ENCODE measurements around the gene AHDC1.
"Not testable (repeated sequence)": the region's sequence is repeated elsewhere in the genome, so short reads cannot be mapped to it uniquely, and the experiment has no call there.

Gene AHDC1

DNA sequence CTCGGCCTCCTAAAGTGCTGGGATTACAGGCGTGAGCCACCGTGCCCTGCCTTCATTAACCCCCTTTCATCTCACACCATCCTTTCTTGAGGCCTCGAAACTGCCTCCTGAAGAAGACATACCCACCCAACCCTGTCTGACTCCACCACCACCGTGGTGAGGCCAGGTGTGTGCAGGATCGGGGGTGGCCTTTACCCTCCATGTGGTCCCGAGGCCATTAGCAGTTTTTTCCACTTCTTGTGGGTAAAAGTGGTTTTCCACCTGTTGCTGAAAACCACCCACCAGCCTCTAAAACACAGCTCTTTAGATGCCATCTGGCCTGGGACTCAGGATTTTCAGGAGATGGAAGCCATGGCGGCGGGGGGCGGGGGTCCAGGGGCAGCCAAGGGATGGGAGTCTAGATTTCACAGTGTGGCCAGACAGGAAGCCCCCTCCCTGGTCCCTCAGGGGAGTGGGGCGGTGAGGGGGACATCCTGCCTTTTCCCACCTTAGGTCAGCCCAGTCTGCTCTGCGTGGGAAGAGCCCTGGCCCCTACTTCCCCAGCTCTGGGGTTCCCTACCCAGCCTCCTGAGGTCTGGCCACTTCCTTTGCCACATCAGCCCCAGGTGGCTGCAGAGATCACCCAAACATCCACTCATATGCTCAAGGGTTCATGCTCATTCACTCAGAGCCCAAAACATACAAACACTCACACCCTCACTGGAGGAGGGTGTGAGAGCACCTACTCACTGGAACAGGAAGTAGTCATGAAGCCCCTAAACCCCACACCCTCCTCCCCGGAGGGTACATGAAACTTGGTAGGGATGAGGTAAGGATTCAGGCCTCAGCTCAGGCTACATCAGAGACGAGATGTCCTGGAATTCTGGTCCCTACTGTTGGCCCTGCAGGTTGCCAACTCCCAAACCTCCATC is 28.7 kb upstream of the AHDC1 start:
- peak; percentile 80 for DNase-seq

DNA sequence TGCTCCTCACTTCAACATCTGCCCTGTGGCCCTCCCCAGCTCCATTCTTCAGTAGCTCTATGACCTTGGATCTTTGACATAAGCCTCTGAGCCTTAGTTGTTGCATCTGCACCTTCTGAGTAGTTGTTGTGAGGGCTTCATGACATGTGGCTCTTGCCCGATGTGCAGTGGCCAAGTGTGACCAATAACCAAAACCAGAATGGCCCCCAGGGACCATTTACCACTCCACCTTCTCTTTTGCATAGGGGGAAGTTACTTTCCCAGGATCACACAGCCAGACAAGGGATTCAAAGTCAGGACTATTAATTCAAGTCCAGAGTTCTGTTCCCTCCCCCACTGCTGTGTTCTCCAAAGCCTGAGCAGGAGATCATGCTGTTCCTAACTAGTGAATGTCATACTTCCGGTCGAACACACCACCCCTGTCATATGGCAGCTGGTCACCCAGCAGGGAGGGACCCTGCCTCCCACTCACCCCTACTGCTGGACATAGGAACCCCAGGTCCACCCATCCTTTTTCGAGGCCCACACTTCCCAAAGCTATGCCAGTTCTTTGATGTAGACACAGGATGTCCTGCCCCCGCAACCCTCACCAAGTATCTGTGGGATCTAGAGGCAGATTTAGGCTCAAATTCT is 27.0 kb upstream of the AHDC1 start:
- no peak for DNase-seq

DNA sequence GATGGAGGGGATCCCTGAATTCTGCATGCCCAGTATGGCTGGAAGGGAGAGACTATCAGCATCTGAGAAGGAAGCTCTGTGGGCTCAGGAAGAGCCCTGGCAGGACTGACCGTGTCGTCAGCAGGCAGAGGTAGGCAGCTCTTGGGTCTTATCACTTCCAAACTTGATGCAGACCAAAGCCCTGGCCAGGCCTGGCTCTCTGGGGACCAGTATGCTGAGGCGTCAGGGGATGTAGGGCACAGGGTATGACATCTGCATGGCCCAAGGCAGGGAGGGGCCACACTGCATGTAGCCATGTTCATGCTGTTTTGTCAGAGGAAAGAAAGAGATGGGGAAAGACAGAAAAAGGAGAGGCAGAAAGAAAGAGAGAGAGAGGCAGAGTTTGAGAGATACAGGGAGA is 24.8 kb upstream of the AHDC1 start:
- no peak for DNase-seq

DNA sequence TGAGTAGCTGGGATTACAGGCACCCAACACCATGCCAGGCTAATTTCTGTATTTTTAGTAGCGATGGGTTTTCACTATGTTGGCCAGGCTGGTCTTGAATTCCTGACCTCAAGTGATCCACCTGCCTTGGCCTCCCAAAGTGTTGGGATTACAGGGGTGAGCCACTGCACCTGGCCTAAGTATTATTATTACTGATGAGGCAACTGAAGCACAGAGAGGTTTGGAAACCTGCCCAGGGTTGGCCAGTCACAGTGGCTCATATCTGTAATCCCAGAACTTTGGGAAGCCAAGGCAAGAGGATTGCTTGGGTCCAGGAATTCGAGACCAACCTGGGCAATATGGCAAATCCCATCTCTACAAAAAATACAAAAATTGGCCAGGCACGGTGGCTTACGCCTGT is 23.8 kb upstream of the AHDC1 start:
- DNase-seq = not testable (repeated sequence)

DNA sequence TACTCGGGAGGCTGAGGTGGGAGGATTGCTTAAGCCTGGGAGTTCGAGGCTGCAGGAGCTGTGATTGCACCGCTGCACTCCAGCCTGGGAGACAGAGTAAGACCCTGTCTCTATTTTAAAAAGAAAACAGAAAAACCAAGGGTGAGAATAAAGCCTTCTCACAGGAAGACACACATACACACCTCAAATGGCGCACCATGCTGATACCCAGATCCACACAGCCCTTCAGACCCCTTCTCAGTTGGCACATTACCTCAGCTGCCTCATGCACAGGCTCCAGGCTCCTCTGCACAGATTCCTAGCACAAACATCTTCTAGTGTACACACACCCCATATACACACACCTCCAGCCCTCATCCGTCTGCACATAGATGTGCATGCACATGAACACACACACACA is 23.1 kb upstream of the AHDC1 start:
- DNase-seq = no peak

DNA sequence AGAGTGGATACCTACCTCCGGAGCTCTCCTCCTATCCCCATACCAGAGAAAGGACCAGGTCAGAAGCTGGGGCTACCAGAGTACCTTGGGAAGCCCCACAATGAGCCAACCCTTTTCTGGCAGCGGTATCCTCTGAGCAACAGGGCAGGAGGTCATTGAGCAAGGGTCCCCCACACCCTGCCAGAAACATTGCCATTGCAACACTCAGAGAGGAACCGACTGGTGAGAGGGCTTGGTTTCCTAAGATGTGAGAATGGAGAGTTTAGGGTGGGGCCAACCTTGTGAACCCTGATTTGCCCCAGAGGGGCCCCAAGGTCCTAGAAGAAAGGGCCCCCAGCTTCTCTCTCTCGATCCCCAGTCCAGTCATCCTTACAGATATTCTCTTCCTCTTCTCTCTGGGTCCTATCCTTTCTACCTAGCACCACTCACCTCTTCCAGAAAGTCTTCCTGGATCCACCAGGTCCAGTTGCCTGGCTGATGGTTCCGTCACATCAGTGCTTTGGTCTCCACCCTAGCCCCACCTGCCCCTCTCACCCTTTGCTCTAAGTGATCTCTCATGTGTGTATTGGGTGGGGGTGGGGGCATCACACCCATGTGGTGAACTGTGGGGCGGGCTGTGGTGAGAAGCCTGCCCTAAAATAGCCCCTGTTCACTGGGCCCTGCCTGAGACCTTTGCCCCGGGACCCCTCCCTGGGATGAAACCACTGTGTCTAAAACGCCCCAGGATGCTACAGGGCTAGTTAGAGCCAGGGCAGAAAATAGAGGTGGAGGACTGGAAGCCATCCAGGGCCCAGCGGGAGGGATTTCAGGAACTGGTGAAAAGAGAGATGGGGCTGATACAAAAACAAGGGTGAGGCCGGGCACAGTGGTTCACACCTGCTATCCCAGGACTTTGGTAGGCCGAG is 22.3 kb upstream of the AHDC1 start:
- DNase-seq = no peak

DNA sequence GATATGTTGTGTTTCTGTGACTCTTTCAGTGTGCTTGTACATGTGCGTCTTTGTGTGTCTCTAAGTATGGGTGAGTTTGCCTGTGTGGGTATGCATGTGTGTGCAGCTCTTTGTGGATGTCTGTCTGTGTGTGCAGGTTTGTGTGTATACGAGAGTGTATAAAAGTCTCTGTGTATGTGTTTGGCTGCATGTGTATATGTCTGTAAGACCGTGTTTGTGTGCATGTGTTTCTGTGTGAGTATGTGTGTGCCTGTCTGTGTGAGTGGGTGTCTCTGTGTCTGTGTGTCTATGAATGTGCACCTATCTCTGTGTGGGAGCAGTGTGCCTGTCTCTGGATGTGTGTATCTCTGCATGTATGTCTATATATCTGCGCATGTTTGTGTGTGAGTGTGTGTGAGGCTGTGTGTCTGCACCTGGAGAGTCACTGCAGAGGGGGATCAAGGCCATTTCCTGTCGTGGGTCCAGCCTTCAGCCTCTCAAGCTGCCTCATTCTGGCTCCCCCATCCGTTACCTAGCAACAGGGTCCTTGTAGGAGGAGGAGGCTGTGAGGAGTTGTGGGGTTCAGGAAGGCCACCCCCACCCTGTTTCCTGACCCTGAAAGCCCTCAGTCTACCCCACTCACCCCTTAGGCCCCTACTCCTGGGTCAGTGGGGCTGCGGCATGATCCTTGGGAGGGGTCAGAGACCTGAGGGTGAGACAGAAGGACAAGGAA is 20.7 kb upstream of the AHDC1 start:
- no peak for DNase-seq

DNA sequence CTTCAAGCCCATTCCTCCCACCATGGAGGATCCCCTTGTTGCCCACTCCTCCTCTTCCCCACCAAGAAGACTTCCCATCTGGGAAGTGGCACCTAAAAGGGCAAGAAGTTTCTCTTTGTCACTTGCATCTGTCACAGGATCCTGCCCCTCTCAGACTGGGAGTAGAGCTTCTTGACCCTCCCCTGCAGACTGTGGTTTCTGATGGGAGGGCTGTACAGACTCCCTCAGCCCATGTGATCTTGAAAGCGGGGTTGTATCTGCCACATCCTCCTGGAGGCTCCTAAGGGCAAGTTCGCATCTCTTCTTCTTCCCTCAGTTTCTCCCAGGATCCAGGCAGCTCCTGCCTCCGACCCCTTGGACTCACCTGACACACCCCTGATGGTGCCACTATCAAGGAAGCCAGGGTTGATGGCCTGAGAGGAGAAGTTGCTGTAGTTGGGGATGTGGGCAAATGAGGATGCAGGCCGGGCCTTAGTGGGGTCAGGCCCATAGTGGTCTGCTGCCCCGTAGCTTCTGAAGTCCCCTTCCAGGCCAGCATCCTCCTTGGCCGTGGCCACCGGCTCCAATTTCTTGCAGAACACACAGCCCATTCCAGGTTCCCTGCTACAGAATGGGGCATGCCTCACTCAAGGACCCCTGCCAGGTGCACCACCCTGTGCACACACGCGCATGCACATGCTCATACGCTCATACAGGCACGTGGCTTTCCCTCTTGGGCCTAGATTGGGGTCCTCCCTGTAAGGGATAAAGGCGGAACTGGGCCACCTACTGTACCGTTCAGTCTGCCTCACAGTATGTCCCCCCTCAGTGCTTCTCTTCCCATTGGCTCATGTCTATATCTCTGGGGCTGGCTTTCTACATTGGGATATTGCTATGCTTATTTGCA is 19.6 kb upstream of the AHDC1 start:
- DNase-seq = no peak

DNA sequence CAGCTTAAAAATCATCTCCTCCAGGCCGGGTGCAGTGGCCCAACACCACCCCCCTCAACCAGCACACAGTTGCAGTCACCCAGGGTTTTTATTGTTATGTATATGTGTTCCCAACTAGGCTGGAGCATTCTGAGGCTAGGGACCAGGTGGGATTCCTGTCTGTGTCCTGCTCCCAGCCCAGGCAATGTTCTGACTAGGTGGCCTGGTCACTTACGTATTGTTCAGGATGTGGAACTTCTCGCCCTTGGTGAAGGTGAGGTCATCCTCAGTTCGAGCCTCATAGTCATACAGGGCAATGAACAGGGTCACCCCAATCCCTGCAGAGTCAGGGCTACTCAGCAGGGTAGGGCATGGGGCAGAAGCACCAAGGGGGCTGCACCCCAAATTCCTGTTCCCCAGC is 18.9 kb upstream of the AHDC1 start:
- DNase-seq = no peak

DNA sequence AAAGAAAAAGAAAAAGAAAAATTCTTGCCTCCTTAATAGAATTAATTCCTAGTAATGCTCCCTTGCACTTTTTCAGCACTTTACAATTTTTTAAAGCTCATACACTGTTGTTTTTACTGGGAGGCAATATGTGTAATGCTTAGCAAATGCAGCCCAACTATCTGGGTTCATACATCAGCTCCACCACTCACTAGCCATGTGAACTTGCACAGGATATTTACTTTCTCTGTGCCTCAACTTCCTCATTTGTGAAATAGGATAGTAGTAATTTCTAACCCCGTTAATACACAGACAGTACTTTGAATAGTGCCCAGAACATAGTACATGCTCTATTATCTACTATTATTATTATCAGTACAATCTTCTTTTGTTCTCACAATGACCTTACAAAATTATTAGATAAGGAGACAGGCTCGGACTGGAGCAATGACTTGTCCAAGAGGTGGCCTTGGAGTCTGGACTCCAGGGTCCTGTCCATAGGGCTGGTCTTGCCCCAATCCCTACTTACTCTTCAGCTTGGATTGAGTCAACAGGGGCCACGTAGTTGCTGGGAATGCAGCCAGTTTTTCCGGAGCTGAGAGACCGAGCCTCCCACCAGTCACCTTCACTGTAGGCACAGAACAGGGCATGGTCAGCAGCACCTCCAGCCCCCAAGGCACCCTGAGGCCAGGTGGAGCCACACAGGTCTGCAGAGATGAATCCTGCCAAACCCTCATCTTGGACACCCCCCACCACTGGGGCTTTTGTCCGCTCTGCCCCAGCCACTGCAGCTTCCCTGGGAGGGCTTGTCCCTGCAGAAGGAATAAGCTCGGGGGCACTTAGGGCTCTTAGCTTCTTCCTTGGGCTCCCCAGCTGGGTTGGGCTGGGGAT is 17.3 kb upstream of the AHDC1 start:
- DNase-seq = no peak

DNA sequence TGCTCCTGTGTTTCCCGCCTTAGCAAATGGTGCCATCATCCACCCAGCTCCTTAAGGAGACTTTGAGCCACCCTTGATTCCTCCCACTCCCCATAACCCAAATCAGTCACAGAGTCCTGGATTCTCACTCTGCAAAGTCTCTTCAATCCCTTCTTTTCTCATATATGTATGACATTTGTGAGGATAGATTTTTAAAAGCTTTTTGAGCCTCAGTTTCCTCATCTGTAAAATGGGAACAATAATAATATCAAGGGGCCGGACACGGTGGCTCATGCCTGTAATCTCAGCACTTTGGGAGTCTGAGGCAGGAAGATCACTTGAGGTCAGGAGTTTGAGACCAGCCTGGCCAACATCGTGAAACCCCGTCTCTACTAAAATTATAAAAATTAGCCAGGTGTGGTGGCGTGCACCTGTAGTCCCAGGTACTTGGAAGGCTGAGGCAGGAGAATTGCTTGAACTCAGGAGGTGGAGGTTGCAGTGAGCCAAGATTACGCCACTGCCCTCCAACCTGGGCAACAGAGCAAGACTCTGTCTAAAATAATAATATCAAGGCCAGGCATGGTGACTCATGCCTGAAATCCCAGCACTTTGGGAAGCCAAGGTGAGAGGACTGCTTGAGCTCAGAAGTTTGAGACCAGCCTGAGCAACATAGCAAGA is 16.0 kb upstream of the AHDC1 start:
- not testable (repeated sequence) for DNase-seq

DNA sequence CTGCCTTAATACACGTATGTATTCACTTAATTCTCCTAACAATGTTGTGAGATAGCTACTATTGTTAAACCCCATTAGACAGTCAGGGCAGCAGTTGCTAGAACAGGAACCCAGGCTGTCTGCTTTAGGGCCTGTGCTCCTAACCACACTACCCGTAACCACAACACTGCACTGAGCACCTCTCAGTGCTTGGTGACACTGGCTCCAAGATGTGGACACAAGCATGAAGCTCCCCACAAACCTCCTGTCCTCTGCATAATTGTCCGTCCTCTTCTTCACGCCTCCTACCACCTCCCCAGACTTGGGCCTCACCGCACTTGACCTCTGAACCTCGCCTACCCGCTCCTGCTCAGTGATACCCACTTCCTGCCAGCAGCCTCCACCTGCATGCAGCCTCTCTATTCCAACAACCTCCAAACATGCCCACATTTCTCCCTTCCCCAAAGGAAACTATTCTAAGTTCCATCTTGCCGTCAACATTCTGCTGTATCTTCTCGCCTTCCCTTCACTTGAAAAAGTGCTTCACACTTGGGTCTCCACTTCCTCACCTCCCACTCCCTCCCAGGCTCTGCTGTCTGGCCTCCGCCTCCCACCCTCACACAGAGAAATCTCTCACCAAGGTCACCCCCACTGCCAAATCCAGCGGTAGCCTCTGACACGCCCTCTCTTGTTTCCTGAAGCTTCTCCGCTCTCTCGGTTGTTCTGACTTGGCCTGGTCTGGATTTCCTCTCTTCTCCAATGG is 14.6 kb upstream of the AHDC1 start:
- peak; percentile 60 for DNase-seq

DNA sequence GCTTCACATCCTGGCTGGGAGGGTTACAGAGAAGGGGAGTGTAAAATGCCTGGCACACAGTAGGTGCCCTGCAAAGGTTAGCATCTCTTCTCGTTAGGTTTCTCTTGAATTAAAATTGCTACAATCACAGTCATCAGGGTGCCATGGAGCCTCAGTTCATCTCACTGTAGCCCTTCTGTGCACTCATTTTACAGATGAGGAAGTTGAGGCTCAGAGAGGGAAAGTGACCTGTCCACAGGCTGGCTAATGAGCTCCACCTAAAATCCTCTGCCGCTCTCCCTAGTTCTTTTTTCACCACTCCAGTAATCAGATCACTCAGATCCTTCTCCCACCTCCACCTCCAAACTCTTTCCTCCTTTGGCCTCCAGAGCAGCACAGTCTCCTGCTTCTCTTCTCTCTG is 13.5 kb upstream of the AHDC1 start:
- DNase-seq = no peak

DNA sequence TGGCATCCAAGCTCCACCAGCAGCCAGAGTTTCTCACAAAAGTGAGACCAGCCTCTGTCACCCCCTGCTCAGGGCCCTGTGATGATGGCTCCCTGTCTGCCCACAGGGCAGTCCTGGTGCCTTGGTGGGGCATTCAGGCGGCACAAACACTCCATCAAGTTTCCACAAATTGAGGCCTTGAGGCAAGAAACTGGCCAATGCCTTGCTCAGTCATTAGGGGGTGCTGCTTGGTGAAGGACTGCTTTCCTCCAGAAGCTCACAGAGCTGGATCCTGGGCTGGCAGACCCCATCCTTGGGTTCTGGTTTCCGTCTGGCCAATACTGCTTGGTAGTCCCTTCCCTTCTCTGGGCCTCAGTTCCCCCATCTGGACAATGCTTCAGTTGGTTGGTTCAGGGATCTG is 12.5 kb upstream of the AHDC1 start:
- no peak for DNase-seq

DNA sequence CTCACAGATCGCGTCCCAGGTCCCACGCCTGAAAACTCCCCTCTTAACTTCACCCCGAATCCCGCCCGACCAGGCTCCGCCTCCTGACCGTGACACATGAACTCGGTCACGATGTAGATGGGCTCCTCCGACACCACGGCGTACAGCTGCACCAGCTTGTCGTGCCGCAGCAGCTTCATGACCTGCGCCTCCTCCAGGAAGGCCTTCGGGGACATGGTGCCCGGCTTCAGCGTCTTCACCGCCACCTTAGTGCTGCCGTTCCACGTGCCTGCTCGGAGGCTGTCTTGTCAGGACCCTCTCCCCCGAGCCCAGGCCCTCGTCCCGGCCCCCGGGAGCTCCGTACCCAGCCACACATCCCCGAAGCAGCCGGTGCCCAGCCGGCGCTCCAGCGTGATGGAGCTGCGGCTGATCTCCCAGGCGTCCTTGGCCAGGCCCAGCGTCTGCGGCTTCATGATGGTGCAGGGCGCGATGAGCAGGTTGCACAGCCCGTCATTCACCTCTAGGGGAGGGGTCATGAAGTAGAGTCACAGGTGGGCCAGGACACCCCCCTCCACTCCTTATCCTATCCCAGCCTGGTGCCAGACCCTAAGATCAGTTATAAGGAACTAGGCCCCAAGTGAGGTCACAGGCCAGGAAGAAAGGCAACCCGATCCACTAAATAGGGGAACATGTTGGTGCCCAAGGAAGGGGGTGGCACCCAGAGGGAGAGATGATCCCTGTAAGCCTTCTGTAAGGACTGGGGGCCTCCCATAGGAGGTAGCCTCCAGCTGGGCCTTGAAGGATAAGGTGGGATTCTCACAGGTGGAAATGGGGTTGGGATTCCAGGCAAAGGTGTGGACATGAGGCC is 11.6 kb upstream of the AHDC1 start:
- no peak for DNase-seq

DNA sequence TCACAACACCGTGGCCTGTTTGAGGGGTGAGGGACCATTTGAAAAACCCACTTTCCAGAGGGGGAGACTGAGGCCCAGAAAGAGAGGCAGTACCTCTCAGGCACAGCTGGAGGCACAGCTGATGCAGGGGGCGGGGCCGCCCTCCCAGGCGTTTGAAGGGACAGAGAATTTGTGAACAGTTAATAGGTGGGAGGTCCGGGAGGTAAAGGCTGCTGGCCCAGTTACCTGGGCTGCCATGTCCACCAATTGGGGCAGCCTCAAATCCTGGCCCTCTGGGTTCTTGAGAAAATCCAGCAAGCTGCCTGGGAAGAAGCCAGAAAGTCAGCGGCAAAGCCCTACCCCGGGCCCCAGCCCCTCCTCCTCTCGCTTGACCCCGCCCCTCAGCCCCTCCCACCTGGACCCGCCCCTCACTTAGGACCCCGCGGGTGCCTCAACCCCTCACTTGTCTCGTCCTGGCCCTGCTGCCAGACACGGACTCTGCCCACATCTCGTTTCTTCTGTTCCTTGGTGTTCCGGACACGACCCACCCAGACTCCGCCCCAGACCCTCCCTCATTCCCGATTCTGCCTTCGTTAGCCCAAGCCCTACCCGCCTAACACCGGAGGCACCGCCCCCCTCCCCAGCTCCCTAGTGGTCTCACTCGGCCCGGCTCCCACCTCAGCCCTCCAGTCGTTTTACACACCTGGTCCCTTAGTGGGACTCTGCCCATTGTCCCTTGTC is 10.8 kb upstream of the AHDC1 start:
- no peak for DNase-seq

DNA sequence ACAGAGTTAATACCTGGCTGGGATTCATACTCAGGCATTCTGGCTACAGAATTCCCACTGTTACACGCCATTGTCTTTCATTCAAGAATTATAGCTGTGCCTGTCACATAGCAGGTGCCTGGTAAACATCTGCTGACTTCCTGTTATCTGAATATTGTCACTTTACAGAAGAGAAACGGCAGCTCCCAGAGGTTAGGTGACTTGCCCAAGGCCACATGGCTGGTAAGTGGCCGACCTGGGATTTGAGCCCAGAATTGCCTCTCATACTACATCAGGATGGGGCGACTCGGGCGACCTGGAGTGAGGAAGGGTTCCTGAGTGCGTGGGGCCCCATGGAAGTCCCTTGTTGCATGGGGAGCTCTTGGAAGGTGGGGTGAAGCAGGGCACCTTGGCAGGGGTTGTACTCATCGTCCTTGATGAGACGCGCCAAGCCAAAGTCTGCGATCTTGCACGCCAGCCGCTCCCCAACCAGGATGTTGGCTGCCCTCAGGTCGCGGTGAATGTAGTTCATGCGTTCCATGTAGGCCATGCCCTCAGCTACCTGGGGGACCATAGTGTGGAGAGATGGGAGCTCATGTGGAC is 10.2 kb upstream of the AHDC1 start:
- DNase-seq = no peak

Data from activated CD8-positive, alpha-beta memory T cell treated with anti-CD3 and anti-CD28 coated beads, Interleukin-2, amount 50 U/mL, for 48 hours (primary cell).